GM18499 (cell line): ENCODE results near the gene SLC29A3.
"Not testable (repeated sequence)": the region's sequence is repeated elsewhere in the genome, so short reads cannot be mapped to it uniquely, and the experiment has no call there.

Experiments used
- ATAC-seq: cut with Tn5 transposase; IDR thresholded peaks from one replicate; pipeline ENCODE4 v1.9.1; 2021; ENCODE audit warnings: moderate number of reproducible peaks; ENCODE audit not compliant: insufficient read depth, unreplicated experiment

The SLC29A3 gene

GRCh38 chr10:71342573-71343391, 23.7 kb downstream of the SLC29A3 start:
- ATAC-seq, result no peak

GRCh38 chr10:71343392-71343773, 24.3 kb downstream of the SLC29A3 start:
- no peak for ATAC-seq

DNA sequence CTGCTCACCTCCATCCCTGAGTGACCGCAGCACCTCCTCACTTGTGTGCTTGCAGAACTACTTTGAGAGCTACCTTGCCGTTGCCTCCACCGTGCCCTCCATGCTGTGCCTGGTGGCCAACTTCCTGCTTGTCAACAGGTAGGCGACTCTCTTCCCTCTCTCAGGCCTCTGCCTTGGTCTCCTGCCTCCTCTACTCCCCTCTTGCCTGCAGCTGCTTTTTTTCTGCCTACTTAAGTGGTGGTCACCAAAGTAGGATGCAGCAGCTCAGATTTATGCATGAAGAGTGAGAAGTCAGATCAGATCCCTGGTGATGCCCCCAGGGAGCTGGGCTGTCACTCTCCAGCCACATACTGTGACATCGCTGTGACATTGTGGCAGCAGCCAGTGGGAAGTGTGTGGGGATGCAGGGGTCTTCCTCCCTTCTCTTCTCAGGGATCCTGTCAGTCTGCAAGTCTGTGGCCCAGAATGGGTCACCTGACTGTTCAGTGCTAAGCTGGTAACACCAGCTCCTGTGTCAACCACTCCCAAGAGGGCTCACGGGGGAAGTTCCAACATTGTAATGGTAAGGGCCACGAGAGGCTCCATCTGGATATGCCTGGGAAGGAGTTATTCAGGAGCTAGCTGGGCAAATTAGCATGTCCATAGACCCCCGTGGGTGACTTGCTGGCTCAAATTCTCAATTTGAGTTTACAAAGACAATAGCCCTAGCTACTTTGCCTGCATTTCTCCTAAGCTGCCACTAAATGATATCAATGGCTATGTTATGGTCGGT, 25.3 kb downstream of the SLC29A3 start:
- no peak for ATAC-seq

- no peak for ATAC-seq
Measured at GRCh38 chr10:71344993-71345480, 26.0 kb downstream of the SLC29A3 start.

DNA sequence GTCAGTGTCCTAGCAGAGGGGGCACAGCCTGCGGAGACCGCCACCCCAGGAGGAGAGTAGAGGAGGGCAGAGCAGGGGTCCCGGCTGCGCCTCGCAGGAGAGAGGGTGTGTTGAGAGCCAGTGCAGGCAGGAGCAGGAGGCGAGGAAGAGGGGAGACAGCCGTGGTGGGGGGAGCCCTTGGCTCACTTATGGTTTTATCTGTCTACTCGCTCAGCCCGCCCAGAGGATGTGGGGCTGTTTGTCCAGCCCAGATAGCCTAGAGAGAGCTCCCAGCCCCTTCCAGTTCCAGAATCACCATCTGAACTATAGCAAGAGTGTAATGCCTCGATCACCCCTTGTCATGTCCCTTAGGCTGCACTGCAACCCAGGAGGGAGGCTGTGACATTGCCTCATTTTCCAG, 26.6 kb downstream of the SLC29A3 start:
- no peak for ATAC-seq

DNA sequence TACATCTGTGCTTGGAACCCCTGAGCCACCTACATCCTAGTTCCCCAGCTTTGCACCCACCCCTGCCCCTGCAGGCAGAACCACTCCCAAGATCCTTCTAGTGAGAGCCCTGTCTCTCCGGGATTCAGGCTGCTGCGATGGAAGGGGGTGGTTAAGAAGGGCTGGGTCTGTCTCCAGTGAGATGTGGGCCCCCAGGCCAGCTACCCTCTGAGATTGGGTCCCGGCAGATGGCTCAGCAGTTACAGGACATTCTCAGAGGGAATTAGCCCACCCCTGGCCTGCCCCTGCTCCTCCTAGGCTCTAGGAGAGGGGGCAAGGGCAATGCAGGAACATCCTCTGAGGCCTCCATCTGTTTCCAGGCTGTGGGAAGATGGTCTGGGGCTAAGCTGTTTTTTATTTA, 27.7 kb downstream of the SLC29A3 start:
- ATAC-seq, result no peak

DNA sequence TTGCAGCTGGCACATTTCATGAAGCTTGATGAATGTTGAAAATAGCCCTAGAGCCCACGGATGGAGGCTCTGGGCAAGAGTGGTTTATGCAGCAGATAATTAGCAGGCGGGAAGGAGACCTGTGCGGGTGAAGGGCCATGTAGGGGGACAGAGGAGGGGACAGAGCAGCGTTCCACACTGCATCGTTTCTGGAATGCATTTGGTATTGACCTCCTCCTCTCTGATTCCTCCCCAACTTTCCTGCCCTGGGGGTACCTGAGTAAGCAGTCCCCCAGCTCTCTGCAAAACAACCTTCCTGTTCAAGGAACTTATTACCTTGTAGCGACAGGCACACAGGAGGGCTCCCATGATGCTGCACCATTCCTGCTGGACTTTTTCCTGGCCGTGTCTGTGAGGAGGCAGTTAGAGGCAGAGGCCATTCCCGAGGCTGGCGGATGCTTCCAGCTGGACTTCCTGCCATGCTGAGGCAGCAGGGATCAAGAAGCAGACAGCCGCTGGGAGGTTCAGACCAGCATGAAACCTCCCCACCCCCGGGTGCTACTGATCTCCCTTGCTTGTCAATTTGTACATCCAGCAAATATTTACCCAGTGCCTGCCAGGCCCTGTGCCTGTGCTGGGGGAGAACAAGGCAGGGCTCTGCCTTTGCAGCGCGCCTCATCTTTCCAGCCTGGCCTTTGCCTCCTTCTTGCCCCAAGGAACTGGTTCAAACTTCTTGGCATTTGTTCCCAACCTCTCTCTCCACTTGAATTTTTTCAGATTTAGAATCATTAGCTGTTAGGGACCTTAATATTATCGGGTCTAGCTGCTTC, 28.7 kb downstream of the SLC29A3 start:
- ATAC-seq, result no peak

GRCh38 chr10:71348850-71349249, 29.8 kb downstream of the SLC29A3 start:
- ATAC-seq, result no peak

- no peak for ATAC-seq
Measured at GRCh38 chr10:71349406-71349805, 30.3 kb downstream of the SLC29A3 start.

DNA sequence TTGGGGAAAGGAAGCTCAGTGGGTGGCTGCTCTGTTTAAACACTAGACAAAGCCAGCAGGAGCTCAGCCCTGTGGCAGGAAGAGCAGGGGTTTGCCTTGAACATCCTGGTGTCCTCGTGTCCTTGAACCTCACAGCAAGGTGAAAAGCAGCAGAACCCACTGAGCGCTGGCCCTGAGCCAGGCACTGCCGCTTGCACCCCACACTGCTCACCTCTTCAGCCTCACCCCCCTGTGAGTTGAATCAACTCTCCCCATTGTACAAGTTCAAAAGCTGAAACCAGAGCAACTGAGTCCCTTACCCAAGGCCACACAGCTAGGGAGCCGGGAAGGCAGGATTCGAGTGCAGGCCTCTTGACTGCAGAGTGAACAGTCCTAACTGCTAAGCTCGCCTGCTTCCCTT, 32.0 kb downstream of the SLC29A3 start:
- ATAC-seq, result no peak

DNA sequence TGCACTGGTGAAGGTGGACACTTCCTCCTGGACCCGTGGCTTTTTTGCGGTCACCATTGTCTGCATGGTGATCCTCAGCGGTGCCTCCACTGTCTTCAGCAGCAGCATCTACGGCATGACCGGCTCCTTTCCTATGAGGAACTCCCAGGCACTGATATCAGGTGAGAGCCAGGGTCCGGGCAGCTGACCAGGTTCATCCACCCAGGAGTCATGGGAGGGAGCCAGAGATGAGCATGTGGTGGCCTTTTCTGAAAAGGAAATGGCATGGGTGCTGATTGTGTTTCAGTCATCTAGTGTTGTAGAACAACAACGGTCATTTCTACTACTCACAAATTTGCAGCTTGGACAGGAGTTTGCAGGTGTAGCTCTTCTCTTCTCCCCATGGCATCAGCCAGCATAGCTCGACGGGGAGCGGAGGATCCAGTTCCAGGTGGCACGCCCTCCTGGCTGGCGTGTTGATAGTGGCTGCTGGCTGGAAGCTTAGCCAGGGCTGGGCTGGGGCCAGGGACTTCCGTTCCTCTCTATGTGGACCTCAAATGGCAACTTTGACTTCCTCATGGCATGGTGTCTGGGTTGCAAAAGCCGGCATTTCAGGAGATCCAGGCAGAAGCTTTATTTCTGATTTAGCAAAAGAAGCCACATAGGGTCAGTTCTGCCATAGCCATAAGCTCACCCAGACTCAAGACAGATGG, 32.7 kb downstream of the SLC29A3 start:
- ATAC-seq, result no peak

GRCh38 chr10:71353639-71354038, 34.6 kb downstream of the SLC29A3 start:
- no peak for ATAC-seq

DNA sequence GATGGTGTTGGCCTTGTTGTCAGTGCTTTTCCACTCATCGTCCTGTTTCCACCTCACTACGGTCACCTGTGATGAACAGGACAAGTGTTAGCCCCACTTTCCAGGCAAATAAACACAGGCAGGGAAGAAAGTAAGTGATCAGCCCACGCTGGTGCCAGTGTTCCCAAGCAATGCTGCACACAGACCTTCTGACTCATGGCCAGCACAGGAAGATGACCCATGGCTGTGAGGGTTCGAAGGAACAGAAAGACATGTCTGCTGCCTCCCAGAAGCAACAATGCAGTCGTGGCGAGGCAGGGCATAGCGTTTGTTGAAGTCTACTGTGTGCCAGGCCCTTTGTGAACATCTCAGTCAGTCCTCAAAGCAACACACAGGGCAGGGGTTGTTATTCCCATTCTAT, 35.7 kb downstream of the SLC29A3 start:
- ATAC-seq, result no peak

DNA sequence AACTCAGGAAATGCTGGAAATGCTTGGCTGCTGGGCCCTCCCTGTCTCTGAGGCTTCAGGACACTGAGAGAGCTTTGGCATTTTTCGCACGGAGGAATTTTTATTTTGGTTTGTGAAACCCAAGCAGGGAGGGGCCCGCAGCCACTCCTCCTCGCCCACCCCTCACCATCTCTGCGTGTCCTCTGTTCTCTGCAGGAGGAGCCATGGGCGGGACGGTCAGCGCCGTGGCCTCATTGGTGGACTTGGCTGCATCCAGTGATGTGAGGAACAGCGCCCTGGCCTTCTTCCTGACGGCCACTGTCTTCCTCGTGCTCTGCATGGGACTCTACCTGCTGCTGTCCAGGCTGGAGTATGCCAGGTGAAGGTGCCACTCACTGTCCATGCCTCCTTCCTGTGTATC, 36.8 kb downstream of the SLC29A3 start:
- no peak for ATAC-seq

DNA sequence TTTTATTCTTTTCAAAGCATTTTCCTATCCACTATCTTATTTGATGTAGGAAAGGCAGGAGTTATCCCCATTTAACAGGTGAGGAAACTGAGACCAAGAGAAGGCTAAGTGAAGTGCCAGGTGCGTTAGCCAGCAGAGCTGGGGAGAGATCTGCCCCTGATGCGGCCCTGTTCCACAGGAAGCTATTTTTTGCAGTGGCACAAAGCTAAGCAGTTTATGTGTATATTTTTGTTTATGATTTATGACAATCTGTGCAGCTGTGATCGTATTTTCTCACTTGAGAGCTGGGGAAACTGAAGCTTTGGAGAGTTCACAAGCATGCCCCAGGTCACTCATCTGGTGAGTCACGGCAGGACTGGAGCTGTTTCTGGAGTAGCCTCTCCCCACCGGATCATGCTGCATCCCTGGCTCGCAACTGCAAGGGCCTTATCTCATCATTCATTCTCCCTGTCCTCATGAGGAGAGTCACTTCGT, 38.8 kb downstream of the SLC29A3 start:
- ATAC-seq, result no peak

- ATAC-seq, result no peak
Measured at GRCh38 chr10:71358277-71358676, 39.2 kb downstream of the SLC29A3 start.

- ATAC-seq, result not testable (repeated sequence)
Measured at GRCh38 chr10:71358906-71359305, 39.8 kb downstream of the SLC29A3 start.

- ATAC-seq, result no peak
Measured at GRCh38 chr10:71359364-71360046, 40.4 kb downstream of the SLC29A3 start.

DNA sequence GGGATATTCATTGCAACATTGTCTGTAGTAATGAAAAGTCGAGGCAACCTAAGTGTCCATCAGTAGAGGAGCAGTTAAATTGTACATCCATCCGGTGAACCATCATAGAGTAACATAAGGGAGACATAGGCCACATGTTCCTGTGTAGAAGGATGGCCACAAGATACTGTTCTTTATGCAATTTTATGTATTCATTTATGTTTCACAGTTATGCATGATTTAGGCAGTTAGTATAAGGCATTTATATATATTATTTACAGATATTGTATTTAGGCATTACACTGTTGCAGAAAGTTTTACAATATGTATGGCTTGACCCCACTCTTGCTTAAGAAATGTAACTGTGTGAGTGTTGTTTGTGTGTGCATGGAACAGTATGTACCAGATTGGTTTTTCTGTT, 41.7 kb downstream of the SLC29A3 start:
- ATAC-seq, result no peak
